ENCODE measurements around the gene FCN1.

The FCN1 gene

DNA sequence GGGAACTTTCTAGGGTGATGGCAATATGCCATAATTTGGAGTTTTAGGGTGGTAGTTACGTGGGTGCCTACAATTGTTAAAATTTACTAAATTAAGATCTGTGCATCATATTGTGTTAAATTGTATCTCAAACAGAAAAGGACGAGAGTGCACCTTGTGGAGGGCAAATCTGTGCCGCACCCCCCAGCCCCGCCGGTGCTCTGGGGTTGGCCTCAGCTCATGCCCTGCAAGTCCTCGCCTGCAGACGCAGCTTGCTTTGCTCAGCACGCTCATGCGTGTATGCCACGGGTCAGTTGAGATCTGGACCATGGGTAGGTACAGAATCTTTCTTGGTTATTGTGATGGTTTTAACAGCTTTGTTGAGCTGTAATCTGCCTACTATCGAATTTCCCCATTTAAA, 33.7 kb upstream of the FCN1 start:
- TF ChIP-seq CTCF (IDR thresholded peaks at IDR 0.05; ENCODE audit: low read depth, low read length), result no peak
- H3K4me3 ChIP-seq (ENCODE audit: low read depth, low read length), result no peak overlapping the region

DNA sequence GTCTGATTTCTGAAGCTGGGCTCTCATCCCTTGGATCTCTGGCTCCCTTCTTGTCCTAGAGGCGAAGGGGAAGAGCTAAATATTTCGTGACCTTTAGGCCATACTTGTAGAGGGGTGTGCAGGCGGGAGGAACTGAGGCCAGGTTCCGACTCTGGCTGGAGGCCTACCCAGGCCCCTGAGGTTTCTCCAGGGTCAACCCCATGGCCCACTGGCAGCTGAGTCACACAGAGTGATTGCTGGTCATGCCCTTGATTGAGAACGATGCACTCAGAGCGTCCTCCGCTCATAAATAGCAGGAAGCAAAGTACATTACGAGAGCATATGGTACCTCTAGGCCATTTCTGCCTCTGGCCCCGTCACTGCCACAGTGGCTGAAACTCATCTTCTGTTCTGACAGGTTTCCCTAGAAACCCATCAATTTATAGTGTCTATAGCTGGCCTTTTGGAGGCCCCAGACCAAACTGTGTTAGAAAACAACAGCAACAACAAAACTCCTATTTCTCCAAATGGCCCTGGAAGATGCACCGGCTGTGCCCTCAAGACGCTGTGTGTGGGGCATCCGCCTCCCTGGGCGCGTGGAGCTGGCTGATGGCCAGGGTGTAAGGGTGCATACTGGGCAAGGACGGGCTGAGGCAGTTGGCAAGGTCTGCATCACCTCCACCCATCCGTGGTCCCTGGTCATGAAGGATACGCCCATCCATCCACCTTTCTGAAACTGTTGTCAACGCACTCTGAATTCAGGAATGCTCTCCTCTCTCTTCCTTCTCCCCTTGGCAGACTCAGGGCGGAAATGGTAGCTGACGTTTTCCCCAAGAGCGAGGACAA, 32.9 kb upstream of the FCN1 start:
- no peak for TF ChIP-seq CTCF (IDR thresholded peaks at IDR 0.05; ENCODE audit: low read depth, low read length)

GRCh38 chr9:134949681-134950385, 32.1 kb upstream of the FCN1 start:
- TF ChIP-seq CTCF (IDR thresholded peaks at IDR 0.05; ENCODE audit: low read depth, low read length), result no peak
- no peak overlapping the region for H3K4me3 ChIP-seq (ENCODE audit: low read depth, low read length)

More for the DNA sequence above, 32.9 kb upstream of the FCN1 start:
- no peak overlapping the region for H3K4me3 ChIP-seq (ENCODE audit: low read depth, low read length)

GRCh38 chr9:134948149-134948548, 30.4 kb upstream of the FCN1 start:
- TF ChIP-seq CTCF (IDR thresholded peaks at IDR 0.05; ENCODE audit: low read depth, low read length), result no peak
- H3K4me3 ChIP-seq (ENCODE audit: low read depth, low read length), result no peak overlapping the region

DNA sequence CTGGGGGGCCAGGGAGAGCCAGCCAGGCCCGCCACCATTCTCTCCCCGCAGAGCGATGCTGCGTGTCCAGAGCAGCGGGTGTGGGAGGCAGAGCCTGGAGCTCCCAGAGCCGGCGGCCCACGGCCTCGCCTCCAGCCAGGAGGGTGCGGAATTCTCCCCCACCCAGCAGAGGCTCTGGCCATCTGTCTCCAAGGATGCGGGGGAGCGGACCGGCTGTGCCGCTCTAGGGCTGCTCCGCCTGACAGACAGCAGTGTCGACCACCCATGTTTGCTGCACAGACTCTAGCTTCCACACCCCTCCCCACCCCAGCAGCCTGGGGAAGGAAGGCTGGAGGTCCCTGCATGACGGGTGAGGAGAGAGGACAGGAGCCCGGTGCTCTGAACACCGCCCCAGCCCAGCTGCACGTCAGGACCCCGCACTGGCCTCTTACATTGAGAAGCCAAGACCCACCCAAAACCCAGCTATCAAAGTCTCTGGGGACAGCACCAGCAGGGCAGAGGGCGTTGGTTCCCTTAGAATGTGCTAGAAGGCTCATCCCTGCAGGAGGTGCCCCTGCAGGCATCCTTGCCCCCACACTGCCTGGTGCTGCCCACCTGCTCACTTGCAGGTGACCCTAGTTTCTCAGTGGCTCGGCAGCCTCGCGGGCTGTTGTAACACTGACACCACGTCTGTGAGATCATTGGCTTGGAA, 29.7 kb upstream of the FCN1 start:
- no peak overlapping the region for H3K4me3 ChIP-seq (ENCODE audit: low read depth, low read length)
- TF ChIP-seq CTCF (IDR thresholded peaks at IDR 0.05; ENCODE audit: low read depth, low read length), result no peak

GRCh38 chr9:134946663-134947062, 29.0 kb upstream of the FCN1 start:
- no peak for TF ChIP-seq CTCF (IDR thresholded peaks at IDR 0.05; ENCODE audit: low read depth, low read length)
- H3K4me3 ChIP-seq (ENCODE audit: low read depth, low read length), result no peak overlapping the region
